ENCODE data around the gene RPL39L. TPM values are rescaled to one million over a fixed set of nuclear protein-coding genes. Genes with fewer than 3 reads are reported as not detected.
"Not testable (repeated sequence)": the region's sequence is repeated elsewhere in the genome, so short reads cannot be mapped to it uniquely, and the experiment has no call there.

RPL39L gene
- polyA plus RNA-seq (ENCODE audit: insufficient read length in 4 of 4) = 10 to 100 TPM; 14.6 to 21.3 (median 19.5) TPM

GRCh38 chr3:187139126-187139894 is at the start of gene RPL39L:
Gene RPL39L, minus strand, starts transcription at chr3:187139496. Its CDS starts 18,196 bp downstream, at chr3:187121300.
- peak; percentile 78 to 80 (median 78) for DNase-seq (ENCODE audit: low read depth in 4 of 4, low spot score in 3 of 4)

GRCh38 chr3:187188931-187189330 is 49.6 kb upstream of the RPL39L start:
- no peak for DNase-seq (ENCODE audit: low read depth in 4 of 4, low spot score in 3 of 4)

GRCh38 chr3:187186801-187187421 is 47.6 kb upstream of the RPL39L start:
- no peak for DNase-seq (ENCODE audit: low read depth in 4 of 4, low spot score in 3 of 4)

GRCh38 chr3:187186375-187186774 is 47.1 kb upstream of the RPL39L start:
- no peak for DNase-seq (ENCODE audit: low read depth in 4 of 4, low spot score in 3 of 4)

- DNase-seq (ENCODE audit: low read depth in 4 of 4, low spot score in 3 of 4) = no peak
Measured at GRCh38 chr3:187185759-187186158, 46.5 kb upstream of the RPL39L start.

- no peak for DNase-seq (ENCODE audit: low read depth in 4 of 4, low spot score in 3 of 4)
Measured at GRCh38 chr3:187183903-187184302, 44.6 kb upstream of the RPL39L start.

- DNase-seq (ENCODE audit: low read depth in 4 of 4, low spot score in 3 of 4) = no peak
Measured at GRCh38 chr3:187183210-187183862, 44.0 kb upstream of the RPL39L start.

- no peak for DNase-seq (ENCODE audit: low read depth in 4 of 4, low spot score in 3 of 4)
Measured at GRCh38 chr3:187181454-187182170, 42.3 kb upstream of the RPL39L start.

- no peak for DNase-seq (ENCODE audit: low read depth in 4 of 4, low spot score in 3 of 4)
Measured at GRCh38 chr3:187172929-187173328, 33.6 kb upstream of the RPL39L start.

- DNase-seq (ENCODE audit: low read depth in 4 of 4, low spot score in 3 of 4) = not testable (repeated sequence)
Measured at GRCh38 chr3:187170911-187171310, 31.6 kb upstream of the RPL39L start.

GRCh38 chr3:187169231-187169960 is 30.1 kb upstream of the RPL39L start:
- DNase-seq (ENCODE audit: low read depth in 4 of 4, low spot score in 3 of 4) = no peak

- no peak for DNase-seq (ENCODE audit: low read depth in 4 of 4, low spot score in 3 of 4)
Measured at GRCh38 chr3:187167777-187168176, 28.5 kb upstream of the RPL39L start.

- DNase-seq (ENCODE audit: low read depth in 4 of 4, low spot score in 3 of 4) = no peak
Measured at GRCh38 chr3:187166750-187167149, 27.5 kb upstream of the RPL39L start.

- peak; percentile 49 to 80 (median 64) for DNase-seq (ENCODE audit: low read depth in 4 of 4, low spot score in 3 of 4)
Measured at GRCh38 chr3:187165144-187165543, 25.8 kb upstream of the RPL39L start.

- no peak for DNase-seq (ENCODE audit: low read depth in 4 of 4, low spot score in 3 of 4)
Measured at GRCh38 chr3:187162265-187162953, 23.1 kb upstream of the RPL39L start.

GRCh38 chr3:187161556-187161955 is 22.3 kb upstream of the RPL39L start:
- no peak for DNase-seq (ENCODE audit: low read depth in 4 of 4, low spot score in 3 of 4)

GRCh38 chr3:187150599-187150998 is 11.3 kb upstream of the RPL39L start:
- DNase-seq (ENCODE audit: low read depth in 4 of 4, low spot score in 3 of 4) = no peak

GRCh38 chr3:187150186-187150585 is 10.9 kb upstream of the RPL39L start:
- no peak for DNase-seq (ENCODE audit: low read depth in 4 of 4, low spot score in 3 of 4)

- no peak for DNase-seq (ENCODE audit: low read depth in 4 of 4, low spot score in 3 of 4)
Measured at GRCh38 chr3:187146389-187146788, 7.1 kb upstream of the RPL39L start.
